ENCODE data around the gene ADAT3.

DNA sequence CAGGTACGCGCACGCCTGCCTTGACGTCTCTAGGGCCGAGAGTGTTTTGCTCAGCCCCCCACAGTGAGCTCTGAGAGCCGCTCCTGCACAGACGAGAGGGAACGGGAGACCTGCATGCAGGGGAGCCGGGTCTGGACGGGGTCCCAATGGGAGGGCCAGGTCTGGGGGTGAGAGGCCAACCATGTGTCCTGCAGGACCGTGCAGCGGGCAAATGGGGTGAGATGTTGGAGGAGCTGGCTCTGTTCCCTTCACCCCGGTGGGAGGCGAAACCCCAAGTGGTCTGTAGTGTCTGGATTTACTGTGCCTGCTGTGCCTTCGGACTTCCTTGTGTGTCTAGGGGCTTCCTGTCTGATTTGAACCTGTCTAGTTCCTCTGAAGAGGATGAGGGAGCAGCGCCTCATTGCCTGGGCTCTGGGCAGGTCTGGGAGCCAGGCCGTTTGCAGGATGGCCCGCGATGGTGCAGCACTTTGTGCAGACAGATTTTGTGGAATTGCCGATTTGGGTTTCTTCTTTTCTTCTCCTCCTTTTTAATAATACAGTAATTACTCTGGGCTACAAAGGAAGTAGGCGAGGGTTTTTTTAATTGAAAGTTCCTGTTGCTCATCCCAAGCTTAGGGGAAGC is 37.8 kb downstream of the ADAT3 start:
- no peak for TF ChIP-seq EZH2 (IDR thresholded peaks at IDR 0.05)
- no peak for TF ChIP-seq POLR2AphosphoS5 (IDR thresholded peaks at IDR 0.05; ENCODE audit: borderline replicate concordance, low read depth, low read length)
- TF ChIP-seq FOXP2 (optimal IDR thresholded peaks at IDR 0.05; ENCODE audit: control extremely low read depth, extremely low read length, insufficient read depth) = no peak
